ENCODE results near the gene SYCP2L.

- TF ChIP-seq RAD21 (IDR thresholded peaks at IDR 0.05; ENCODE audit: low read length) (no peak), CTCF (conservative IDR thresholded peaks at IDR 0.05; ENCODE audit: low read depth, low read length) (no peak), SMC3 (IDR thresholded peaks at IDR 0.05; ENCODE audit: low read depth, low read length) (no peak), POLR2A (IDR thresholded peaks at IDR 0.05; ENCODE audit: low read depth, low read length) (no peak), ELK1 (IDR thresholded peaks at IDR 0.05; ENCODE audit: borderline replicate concordance, low read depth, low read length) (no peak), RFX5 (IDR thresholded peaks at IDR 0.05; ENCODE audit: low read depth, low read length) (no peak), USF2 (IDR thresholded peaks at IDR 0.05; ENCODE audit: low read depth, low read length) (no peak), RCOR1 (IDR thresholded peaks at IDR 0.05; ENCODE audit: insufficient replicate concordance, low read length) (no peak), BHLHE40 (IDR thresholded peaks at IDR 0.05; ENCODE audit: low read depth, low read length) (no peak), CEBPB (IDR thresholded peaks at IDR 0.05; ENCODE audit: low read depth, low read length) (no peak), MXI1 (IDR thresholded peaks at IDR 0.05; ENCODE audit: borderline replicate concordance, low read depth, low read length) (no peak), MAFK (IDR thresholded peaks at IDR 0.05; ENCODE audit: low read depth, low read length) (no peak), NFE2L2 (IDR thresholded peaks at IDR 0.05; ENCODE audit: low read depth, low read length) (no peak)
Measured at GRCh38 chr6:11006061-11006460, 119.2 kb downstream of the SYCP2L start.

Measured in IMR-90 (cell line).